Mucosa of gallbladder (tissue), 1 donor: ENCODE results near the gene DGKE. TPM values are rescaled to one million over a fixed set of nuclear protein-coding genes. Genes with fewer than 3 reads are reported as not detected.
A peak's percentile ranks its signal among the peaks of the same experiment; 100 is the strongest.

Experiments
- DNase-seq: peaks from one replicate; pipeline ENCODE4 v3.0.0-alpha.2; 2020; ENCODE audit warnings: low spot score
- total RNA-seq: library from RNA; stranded (reverse); gene quantifications from one replicate; pipeline ENCODE4 v1.2.1, GENCODE V29; 2021
- donor health status: DM: no; HTN: no; CAD: no.

DGKE gene
- total RNA-seq, 1 donor from 2014 or later = 23.0 TPM

DNA sequence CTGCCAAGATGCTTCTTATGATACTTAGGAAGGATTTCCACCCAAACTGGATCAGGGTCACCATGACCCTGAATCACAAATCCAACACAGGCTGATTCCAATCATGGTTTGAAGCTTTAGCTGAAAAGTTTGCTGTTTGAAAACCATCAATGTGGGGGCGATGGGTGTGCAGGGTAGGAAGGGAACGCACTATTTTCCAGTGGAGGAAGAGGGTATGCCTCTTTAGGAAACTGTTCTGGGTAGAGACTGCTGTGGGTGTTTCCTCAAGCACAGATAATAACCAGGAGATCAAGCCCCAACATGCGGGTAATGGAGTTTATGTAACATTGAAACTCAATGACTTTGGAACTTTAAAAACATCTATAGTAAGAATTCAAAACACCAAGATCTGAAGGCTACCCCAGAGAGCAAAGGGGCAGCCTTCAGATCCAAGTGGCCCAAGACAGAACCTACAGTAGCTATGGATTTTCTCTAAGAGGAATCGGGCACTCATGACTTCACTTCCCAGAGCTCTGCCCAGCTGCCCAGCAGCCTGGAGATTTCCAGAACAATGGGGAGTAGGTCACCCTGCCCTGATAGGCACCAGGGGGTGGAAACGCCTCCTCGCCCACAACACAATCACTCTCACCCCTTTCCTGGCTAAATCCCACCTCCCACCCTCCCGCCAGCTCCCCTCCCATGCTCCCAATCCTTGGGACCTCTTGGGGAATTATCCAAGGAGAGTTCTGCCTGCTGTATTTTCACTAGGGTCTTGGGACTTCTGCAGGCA is 57.1 kb downstream of the DGKE start:
- no peak for DNase-seq

DNA sequence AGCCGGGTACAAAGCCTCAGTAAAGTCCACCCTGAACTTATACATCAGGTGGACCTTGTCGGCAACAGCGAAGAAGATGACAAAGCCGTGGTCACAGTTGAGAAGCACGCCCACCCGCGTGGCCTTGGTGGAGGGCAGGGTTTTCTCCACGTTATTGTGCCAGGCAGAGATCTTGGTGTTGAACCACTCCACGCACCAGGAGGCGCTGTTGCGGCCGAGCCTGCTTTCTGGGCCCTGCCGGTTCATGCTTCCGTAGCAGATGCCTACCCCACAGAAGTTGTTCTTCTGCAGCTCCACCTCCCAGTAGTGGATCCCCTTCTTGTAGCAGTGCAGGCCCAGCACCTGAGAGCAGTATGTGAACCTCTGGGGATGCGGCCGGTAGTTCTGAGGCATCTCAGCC is 57.8 kb downstream of the DGKE start:
- DNase-seq = no peak

DNA sequence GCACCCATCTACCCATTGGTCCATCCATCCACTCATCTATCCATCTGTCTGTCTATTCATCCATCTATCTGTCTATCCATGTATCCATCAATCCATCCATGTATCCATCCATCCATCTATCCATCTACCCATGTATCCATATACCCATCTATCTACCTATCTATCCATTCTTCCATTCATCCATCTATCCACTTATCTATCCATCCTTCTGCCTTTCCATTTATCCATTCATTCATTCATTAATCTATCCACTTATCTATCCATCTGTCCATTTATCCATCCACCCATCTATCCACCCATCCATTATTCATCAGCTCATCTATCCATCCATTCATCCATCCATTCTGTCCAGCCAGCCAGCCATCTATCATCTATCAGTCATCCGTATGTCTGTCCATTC is 58.4 kb downstream of the DGKE start:
- no peak for DNase-seq

DNA sequence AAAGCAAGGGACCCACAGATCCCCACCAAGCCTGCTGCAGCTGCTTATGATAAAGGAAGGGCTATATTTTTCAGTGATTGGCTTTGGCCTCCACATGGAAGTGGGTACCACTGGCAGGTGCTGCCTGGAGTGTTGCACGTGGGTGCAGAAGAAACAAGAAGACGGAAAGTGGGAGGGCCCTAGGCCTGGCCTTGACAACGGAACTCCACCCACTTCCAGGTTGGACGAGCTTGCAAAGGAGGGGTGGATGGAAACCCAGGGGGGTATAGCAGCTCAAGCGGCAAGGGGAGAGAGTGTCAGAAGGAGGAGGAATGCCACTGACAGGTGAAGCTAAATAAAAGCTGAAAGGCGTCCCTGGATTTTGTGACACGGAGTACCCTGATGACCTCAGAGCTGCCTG is 59.6 kb downstream of the DGKE start:
- DNase-seq = no peak

DNA sequence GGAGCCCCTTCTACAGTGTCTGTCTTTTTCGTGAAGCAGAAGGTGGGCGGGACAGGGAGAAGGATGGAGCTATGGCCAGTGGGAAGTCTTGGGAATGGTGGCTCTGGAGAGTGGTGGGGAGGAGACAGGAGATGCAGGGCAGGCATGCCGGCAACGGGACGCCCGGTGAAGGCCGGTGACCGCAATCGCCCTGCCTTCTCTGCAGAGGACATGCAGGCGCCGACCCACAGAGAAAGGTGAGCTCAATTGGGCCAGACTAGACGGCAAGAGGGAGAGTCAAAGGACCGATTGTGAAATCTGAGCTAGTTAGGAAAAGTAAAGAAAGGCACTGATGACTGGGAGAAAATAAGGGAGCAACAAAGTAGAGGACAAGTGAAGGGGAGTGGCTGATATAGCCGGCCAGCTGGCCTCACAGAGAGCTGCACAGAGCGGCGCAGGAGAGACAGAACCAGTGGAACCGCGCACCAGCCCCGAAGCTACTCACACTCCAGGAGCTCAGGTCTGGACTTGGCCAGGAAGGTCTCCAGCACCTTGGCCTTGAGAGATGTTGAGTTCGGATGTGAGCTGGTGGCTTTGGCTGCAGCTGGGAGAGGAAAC is 61.0 kb downstream of the DGKE start:
- no peak for DNase-seq

DNA sequence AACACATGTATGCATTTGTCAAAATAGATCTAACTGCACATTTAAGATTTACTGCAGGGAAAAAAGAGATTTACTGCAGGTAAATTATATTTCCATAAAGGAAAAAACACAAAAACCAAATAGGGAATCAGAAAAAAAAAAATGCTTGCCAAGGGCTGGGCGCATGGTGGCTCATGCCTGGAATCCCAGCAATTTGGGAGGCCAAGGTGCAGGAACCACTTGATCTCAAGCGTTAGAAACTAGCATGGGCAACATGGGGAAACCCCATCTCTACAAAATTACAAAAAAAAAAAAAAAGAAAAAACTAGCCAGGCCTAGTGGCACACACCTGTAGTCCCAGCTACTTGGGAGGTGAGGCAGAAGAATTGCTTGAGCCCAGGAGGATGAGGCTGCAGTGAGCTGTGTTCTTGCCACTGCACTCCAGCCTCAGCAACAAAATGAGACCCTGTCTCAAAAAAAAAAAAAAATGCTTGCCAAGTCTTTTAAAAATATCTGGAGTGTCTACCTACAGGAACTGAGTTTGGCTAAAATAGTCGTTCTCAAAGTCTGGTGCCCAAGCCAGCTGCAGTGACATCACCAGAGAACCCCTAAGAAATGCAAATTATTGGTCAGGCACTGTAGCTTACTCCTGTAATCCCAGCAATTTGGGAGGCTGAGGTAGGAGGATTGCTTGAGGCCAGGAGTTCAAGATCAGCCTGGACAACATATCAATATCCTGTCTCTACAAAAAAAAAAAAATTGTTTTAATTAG is 62.4 kb downstream of the DGKE start:
- DNase-seq = no peak

DNA sequence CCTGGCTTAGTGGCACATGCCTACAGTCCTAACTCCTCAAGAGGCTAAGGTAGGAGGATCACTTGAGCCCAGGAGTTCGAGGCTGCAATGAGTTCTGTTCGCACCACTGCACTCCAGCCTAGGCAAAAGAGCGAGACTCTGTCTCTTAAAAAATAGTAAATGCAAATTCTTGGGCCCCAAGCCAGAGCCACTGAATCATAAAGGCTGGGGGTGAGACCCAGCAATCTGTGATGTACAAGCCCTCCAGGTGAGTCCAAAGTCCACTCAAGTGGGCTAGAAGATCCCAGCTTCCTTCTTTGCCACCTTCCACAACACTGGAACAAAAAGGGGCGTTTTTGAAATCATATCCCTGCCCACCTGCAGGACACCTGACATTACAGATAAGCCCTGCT is 63.0 kb downstream of the DGKE start:
- peak; percentile 79 for DNase-seq

DNA sequence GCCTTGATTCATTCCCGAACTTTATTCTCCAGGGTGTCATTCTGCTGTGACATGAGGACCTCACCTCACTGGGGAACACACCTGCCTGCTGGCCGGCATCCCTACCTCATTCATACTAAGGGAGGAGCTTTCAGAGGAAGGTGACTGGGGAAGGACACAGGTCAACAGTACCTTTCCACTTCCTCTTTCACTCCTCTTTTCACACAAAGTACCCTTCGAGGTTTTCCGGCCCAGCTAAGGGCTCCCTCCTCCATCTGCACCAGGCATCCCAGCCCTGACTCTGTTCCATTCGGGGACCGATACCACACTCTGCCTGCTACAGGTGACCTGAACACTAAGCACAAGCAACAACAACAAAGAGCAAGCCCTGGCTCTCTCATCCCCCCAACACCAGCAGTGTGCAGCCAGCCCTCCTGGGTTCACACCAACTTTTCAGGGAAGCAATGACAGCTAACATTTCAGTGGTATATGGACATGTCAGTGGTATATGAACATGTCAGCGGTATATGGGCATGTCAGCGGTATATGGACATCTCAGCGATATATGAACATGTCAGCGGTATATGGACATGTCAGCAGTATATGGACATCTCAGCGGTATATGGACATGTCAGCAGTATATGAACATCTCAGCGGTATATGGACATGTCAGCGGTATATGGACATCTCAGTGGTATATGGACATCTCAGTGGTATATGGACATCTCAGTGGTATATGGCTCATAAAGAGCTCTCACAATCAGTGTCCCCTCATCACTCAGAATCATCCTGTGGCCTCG is 63.9 kb downstream of the DGKE start:
- DNase-seq = no peak

DNA sequence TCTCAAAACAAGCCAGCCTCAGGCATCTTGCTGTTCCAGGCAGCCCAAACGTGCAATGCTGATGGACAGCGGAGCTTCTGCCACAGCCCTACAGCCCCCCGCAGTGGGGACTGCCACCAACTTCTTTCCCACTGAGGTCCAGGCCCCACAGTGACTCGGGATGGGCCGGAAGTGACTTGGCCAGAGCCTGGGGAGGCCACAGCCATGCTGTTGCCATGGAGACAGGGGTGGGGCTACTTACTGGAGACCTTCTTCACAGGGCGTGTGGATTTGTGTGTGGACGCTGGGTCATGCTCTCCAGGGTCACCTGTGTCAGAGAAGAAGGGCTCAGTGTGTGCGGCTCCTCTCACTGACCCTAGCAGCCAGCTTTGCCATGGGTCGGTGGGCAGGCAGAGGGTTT is 64.9 kb downstream of the DGKE start:
- no peak for DNase-seq

DNA sequence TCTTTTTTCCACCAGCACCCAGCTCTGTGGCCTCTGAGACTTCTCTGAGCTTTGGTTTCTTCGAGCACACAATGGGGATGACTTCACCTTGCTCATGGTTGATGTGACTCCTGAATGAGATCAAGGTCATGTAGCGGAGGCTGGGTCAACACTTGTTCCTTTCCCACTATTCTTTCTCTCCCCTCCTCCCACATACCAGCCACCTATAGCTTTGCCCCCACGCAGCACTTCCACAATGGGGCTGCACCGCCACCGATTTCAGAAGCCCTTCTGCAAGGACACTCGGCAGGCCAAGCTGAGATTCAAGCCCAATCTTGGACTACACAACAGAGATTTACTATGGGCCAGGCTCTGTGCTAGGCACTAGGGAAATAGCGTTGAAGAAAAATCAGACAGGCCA is 65.5 kb downstream of the DGKE start:
- no peak for DNase-seq

DNA sequence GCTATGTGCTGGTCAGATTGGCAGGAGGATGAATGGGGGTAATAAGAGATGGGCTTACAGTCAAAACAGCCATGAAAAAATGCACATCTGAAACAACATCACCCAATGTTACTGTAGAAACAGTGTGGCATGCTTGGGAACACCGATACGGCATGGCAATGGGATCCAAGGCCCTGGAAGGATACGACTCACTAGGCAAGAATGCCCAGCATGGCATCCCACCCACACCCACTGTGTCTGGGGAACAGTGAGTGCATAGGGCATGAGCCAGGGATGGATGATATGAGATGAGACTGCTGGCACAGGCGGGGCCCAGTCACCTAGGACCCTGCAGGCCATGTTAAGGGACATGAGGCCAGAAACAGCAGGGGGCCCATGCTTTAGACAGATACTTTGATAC is 68.4 kb downstream of the DGKE start:
- DNase-seq = no peak

DNA sequence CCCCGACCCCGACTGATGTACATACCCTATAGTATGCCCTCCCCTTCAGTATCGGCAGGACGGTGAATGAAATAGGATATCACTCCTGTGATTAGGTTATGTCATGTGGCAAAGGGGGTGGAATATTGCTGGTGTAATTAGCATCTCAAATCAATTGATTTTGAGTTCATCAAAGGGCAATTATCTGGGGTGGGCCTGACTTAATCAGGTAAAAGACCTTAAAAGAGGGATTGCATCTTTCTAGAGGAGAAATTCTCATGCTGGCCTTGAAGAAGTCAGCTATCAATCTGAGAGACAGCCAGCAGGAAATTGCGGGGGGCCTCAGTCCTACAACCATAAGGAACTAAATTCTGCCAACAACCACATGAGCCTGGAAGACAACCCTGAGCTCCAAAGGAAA is 69.6 kb downstream of the DGKE start:
- DNase-seq = no peak

DNA sequence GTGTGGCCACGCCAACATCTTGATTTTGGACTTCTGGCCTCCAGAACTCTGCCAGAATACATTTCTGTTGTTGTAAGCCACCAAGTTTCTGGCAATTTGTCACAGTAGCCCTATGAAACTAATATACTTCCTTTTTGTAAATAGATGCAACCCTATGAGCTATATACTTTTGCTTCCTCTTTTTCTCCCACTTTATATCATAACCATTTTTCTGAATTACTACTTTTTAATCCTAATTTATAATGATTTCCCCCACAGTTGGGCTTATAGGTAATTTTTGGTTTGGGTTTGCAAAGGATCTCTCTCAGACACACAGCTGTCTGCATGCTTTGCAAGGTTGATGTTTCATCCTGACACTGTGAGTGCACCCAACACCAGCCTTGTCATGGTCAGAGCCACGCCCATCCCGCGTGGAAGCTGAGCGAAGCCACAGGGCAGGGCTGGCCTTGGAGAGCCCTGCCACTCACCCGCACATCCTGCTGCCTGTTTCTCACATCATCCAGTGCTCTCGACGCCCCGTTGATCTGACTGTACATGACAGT is 74.1 kb downstream of the DGKE start:
- DNase-seq = no peak

DNA sequence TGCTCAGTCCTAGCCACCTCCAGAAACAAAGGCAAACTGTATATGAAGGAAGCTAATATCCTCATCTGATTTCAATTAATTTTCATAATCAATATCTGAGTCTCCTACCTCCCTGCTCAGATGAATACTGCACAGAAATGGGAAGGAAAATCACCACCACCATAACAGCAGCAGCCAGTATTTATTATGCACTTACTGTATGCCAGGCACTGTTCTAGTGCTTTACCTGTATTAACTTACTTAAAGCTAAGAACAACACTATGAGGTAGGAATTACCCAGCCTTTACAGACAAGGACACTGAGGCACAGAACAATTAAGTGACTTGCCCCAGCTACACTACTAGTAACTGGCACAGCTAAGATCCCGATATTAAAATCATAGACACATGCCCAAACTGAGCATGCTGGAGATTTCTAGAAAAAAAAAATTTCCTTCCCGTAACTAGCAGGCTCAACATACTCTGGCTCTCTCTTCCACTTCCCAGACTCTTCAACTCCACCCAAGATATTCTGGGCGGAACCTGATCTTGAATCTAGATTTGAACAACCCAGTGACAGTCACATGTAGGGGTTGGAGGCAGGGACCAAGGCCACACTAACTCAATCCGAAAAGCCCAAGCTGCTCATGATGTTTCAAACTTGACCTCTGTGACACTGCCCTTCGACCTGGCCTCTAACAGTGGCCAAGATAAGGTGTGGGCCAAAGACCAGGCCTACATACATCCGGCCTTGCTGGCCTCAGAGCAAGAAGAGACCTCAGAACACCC is 76.0 kb downstream of the DGKE start:
- DNase-seq = no peak

DNA sequence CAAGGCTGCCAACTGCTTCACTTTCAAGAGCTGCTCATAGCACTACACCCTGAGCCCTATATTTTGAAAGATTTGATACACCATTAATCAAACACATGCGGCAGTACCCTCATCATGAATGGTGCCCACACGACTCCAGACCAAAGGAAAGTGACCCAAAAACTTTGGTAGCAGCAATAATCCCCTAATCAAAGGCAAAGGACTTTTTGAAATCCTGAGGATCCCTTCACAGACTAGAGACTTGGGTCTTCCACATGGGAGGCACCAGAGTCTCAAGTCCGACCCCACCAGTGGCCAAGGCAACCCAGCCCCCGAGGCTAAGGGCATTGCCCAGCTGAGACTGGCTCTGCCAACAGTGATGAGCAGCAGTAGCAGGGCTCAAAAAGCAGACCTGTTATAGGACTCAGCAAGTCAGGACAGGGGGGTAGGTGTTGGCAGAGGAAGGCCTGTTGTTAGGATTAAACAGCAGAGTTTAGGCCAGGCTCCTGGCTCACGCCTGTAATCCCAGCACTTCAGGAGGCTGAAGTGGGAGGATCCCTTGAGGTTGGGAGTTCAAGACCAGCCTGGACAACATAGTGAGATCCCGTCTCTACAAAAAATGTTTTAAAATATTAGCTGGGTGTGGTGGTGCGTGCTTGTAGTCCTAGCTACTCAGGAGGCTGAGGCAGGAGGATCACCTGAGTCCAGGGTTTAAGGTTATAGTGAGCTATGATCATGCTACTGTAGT is 76.7 kb downstream of the DGKE start:
- no peak for DNase-seq

DNA sequence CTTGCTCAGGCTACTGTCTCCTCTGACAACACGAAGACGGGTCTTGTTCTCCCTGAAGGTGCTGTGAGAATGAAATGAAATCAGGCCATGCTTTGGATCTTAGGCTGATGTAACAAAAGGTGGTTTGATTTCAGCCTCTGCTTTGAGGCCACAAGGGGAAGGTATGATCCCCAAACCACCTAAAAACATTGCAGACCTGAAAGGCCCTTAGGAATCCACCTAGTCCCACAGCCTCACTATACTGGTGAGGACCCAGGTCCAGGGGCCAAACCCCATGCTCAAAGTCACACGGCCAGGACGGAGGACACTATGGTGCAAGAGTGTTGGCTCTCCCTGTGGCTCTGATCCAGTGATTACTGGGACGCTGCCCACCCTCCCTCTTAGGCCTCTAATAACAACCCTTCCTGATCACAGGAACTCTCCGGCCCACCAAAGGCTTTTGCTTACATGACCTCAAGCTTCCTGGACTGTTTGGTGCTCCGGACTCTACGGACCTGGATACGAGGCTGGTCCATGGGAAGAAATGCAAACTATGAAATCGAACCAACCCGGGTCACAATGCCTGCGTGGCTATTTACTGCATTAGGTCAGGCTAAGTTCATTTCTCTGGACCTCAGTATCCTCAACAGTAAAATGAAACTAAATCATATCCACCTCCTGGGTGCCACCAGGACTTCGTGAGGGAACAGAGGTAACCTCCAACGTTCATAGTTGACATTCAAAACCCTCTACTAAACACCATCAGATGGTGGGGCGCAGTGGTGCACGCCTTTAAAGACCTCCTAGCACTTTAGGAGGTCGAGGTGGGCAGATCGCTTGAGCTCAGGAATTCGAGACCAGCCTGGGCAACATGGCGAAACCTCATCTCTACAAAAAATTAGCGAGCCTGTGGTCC is 78.4 kb downstream of the DGKE start:
- no peak for DNase-seq

DNA sequence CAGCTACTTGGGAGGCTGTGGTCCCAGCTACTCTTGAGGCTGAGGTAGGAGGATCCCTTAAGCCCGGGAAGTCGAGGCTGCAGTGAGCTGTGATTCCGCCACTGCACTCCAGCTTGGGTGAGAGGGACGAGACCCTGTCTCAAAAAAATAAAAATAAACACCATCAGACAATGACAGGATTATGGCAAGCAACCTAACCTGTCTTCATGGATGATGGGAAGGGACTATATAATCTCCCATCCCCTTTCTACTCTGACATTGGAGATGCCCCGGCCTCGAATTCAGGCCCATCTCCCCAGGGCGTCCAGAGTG is 79.0 kb downstream of the DGKE start:
- DNase-seq = no peak

DNA sequence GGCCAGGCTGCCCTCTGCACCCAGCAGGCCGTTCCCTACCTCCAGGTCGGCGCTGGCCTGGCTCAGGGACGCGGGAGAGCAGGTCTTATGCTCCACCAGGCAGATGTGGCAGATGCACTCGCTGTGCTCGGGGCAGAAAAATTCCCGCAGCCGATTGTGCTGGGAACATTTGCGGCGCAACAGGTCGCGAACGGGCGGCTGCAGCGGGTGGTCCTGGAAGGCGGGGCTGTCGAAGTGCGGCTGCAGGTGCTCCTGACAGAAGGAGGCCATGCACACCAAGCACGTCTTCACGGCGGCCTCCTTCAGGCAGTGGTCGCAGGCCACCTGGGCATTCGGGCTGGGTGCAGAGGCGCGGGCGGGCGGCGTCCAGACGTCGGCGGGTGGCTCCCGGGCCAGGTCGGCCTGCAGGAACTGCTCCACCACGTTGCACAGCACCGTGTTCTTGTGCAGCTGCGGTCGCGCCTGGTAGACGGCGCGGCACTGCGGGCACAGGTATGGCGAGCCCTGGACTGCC is 79.5 kb downstream of the DGKE start:
- DNase-seq = no peak

DNA sequence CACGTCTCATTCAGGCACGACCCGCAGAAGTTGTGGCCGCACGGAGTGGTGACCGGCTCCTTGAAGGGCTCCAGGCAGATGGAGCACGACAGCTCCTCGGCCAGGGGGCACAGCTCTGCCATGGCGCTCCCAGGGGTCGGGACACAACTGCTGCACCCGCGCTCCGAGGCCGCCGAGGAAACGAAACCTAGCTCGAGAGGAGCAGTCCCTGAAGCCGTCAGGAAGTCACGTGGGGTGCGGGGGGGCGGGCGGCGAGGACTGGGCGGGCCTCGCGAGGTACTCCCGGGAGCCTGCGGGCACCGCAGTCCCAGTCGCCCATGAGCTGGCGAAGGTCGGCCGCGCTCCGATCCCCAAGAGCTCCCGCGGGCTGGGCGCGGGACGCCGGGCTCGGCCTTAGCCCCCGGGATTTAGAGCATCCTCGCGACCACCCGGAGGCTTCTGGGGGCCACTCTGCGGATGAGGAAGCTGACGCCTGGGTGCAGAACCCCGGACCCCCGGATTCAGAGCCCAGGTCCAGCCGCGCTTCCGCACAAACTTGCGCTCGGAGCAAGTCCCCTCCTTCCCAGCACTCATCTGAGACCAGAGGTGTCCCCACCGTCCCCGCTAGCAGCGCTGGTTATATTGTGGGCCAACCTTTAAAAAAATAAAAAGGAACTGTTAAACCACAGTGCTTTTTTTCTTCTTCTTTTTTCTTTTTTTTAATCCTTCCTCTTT is 80.1 kb downstream of the DGKE start, which contains the start of gene TRIM25:
TRIM25 (minus strand) TSS at position 183 of the 714 bp plus-strand sequence; CDS start at position 122, 61 bp downstream.
- DNase-seq = peak; percentile 95
